ENCODE data around the gene RAD51AP1.
"Not testable (repeated sequence)": the region's sequence is repeated elsewhere in the genome, so short reads cannot be mapped to it uniquely, and the experiment has no call there.

GRCh38 chr12:4508503-4508902, 30.2 kb upstream of the RAD51AP1 start:
- TF ChIP-seq CTCF, POLR2A (IDR thresholded peaks at IDR 0.05): not testable (repeated sequence)

Measured in ovary (tissue), 3 donors.